Measurements from ENCODE around the gene RAB32. TPM values are rescaled to one million over a fixed set of nuclear protein-coding genes. Genes with fewer than 3 reads are reported as not detected.

Gene RAB32
- total RNA-seq, 1 experiment from 2014 or later: 73.6 TPM

DNA sequence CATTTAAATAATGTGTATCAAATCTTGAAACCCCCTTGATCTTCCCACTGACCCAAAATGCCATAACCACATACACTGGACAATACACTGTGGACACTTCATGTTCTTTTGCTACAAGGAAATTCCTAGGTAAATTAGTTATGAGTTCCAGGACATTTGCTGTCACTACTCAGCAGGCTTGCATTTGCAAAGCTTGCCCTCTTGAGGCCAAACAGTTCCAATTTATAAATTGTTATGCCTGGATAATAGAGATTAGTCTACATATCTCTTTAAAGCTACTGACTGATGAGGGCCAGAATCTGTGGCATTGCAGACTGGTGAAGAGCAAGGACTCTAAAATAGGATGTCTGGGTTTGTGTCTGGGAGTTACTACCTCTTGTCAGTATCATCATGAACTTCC is 17.4 kb upstream of the RAB32 start:
- no TSS peak for BruUV-seq (replicated peaks)
- DNase-seq (ENCODE audit: unreplicated experiment): peak; percentile 6
- no peak overlapping the region for H3K27ac Mint-ChIP-seq (ENCODE audit: low read depth, unreplicated experiment)
- peaks cover 16% of the 10 kb centered on the region for H3K9me3 Mint-ChIP-seq (ENCODE audit: unreplicated experiment)
- ChIA-PET POLR2A (no interaction called here), CTCF (interaction anchor here (0.5 to 2.0 kb wide), 4 partner anchors 480 to 680 kb away, joined by 3 to 10 read pairs (median 3); no protein-coding TSS in a partner anchor)
- no peaks in the 10 kb centered on the region for H3K36me3 Mint-ChIP-seq (ENCODE audit: insufficient read depth, unreplicated experiment)
- TF ChIP-seq, protein P1, sequence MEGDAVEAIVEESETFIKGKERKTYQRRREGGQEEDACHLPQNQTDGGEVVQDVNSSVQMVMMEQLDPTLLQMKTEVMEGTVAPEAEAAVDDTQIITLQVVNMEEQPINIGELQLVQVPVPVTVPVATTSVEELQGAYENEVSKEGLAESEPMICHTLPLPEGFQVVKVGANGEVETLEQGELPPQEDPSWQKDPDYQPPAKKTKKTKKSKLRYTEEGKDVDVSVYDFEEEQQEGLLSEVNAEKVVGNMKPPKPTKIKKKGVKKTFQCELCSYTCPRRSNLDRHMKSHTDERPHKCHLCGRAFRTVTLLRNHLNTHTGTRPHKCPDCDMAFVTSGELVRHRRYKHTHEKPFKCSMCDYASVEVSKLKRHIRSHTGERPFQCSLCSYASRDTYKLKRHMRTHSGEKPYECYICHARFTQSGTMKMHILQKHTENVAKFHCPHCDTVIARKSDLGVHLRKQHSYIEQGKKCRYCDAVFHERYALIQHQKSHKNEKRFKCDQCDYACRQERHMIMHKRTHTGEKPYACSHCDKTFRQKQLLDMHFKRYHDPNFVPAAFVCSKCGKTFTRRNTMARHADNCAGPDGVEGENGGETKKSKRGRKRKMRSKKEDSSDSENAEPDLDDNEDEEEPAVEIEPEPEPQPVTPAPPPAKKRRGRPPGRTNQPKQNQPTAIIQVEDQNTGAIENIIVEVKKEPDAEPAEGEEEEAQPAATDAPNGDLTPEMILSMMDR (IDR thresholded peaks at IDR 0.05; ENCODE audit: unreplicated experiment): peak; percentile 21
- H3K4me3 Mint-ChIP-seq (ENCODE audit: unreplicated experiment): no peak overlapping the region
- intact Hi-C loops (cut with micrococcal nuclease): loop anchor here (1.0 to 5.0 kb wide), 3 partner anchors 176 to 599 kb away; no protein-coding TSS in a partner anchor
- no peaks in the 10 kb centered on the region for H3K27me3 Mint-ChIP-seq (ENCODE audit: insufficient read depth, unreplicated experiment)
- H3K4me1 Mint-ChIP-seq (ENCODE audit: insufficient read depth, unreplicated experiment): no peaks in the 10 kb centered on the region

DNA sequence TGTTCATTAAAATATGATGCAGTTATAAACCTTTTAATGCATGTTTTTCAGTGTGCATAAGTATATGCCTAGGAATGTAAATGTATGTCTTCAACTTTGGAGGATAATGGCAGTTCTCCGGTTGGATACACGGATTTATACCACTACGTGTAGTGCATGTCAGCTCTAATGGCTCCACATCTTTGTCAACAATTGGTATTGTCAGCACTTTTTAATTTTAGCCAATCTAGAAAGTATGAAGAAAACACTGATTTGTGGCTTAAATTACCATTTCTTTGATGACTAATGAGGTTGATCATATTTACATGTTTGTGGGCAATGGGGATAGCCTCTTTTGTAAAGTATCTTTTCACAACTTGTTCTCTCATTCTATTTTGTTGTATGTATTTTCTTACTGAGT is 10.9 kb upstream of the RAB32 start:
- POLR2A ChIA-PET: interaction anchor here (0.7 kb wide), 1 partner anchor 10 kb away, joined by 3 read pairs; no protein-coding TSS in a partner anchor

GRCh38 chr6:146542881-146543210 is 787 bp upstream of the RAB32 start:
- TF ChIP-seq, protein P1 (IDR thresholded peaks at IDR 0.05; ENCODE audit: unreplicated experiment): no peak
- Mint-ChIP-seq H3K9me3 (ENCODE audit: unreplicated experiment) (no peaks in the 10 kb centered on the region), H3K36me3 (ENCODE audit: insufficient read depth, unreplicated experiment) (peaks cover 5% of the 10 kb centered on the region), H3K4me1 (ENCODE audit: insufficient read depth, unreplicated experiment) (peaks cover 13% of the 10 kb centered on the region), H3K27me3 (ENCODE audit: insufficient read depth, unreplicated experiment) (no peaks in the 10 kb centered on the region), H3K4me3 (ENCODE audit: unreplicated experiment) (peak overlapping the region; percentile 94), H3K27ac (ENCODE audit: low read depth, unreplicated experiment) (no peak overlapping the region)
- no TSS peak for BruUV-seq (replicated peaks)
- DNase-seq (ENCODE audit: unreplicated experiment): no peak
- intact Hi-C loops (cut with micrococcal nuclease): loop anchor here (1.0 to 10.0 kb wide), 5 partner anchors 157 to 808 kb away; partner anchors contain the start of genes EPM2A and FBXO30
- ChIA-PET CTCF (interaction anchor here (0.6 to 0.7 kb wide), 2 partner anchors 627 to 704 kb away, joined by 3 read pairs; no protein-coding TSS in a partner anchor), POLR2A (interaction anchor here (0.6 to 1.3 kb wide), 5 partner anchors 10 to 618 kb away, joined by 3 to 4 read pairs (median 3); no protein-coding TSS in a partner anchor)

More for the DNA sequence above, 10.9 kb upstream of the RAB32 start:
- no peak for DNase-seq (ENCODE audit: unreplicated experiment)
- Mint-ChIP-seq H3K27ac (ENCODE audit: low read depth, unreplicated experiment) (no peak overlapping the region), H3K27me3 (ENCODE audit: insufficient read depth, unreplicated experiment) (peaks cover 23% of the 10 kb centered on the region), H3K4me3 (ENCODE audit: unreplicated experiment) (no peak overlapping the region), H3K36me3 (ENCODE audit: insufficient read depth, unreplicated experiment) (no peaks in the 10 kb centered on the region), H3K4me1 (ENCODE audit: insufficient read depth, unreplicated experiment) (no peaks in the 10 kb centered on the region), H3K9me3 (ENCODE audit: unreplicated experiment) (peaks cover 8% of the 10 kb centered on the region)
- TF ChIP-seq, protein P1 (IDR thresholded peaks at IDR 0.05; ENCODE audit: unreplicated experiment): no peak
- no TSS peak for BruUV-seq (replicated peaks)
- intact Hi-C loops (cut with micrococcal nuclease): no loop called here
- CTCF ChIA-PET: no interaction called here

DNA sequence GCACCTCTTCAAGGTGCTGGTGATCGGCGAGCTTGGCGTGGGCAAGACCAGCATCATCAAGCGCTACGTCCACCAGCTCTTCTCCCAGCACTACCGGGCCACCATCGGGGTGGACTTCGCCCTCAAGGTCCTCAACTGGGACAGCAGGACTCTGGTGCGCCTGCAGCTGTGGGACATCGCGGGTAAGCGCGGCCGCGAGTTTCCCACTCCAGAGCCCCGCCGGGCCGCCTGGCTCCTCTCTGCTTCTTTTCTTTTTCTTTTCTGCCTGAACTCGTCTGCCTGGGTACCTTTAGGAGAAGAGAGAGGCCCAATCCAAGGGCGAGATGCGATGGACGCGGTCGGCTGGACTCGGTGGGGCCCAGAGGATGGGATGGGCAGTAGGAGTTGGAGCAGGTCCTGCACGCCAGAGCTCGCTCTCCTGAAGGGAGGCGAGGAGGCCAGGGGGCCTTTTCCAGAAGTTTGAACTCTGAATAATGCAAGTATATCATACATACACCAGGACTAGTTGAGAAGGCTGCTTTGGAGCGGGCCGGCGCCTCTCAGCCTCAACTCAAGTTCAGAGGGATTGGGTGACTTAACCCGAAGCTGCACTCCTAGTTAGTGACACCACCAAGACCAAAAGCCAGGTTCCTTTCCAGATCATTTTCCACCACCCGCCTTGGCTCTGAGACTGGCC is 445 bp downstream of the RAB32 start:
- CTCF ChIA-PET: interaction anchor here (0.6 to 0.9 kb wide), 2 partner anchors 180 to 607 kb away, joined by 3 read pairs; no protein-coding TSS in a partner anchor
- BruUV-seq (replicated peaks): TSS peak; percentile 28
- Mint-ChIP-seq H3K9me3 (ENCODE audit: unreplicated experiment) (no peaks in the 10 kb centered on the region), H3K4me1 (ENCODE audit: insufficient read depth, unreplicated experiment) (peaks cover 17% of the 10 kb centered on the region), H3K27ac (ENCODE audit: low read depth, unreplicated experiment) (peak overlapping the region; percentile 97), H3K27me3 (ENCODE audit: insufficient read depth, unreplicated experiment) (no peaks in the 10 kb centered on the region), H3K36me3 (ENCODE audit: insufficient read depth, unreplicated experiment) (peaks cover 5% of the 10 kb centered on the region), H3K4me3 (ENCODE audit: unreplicated experiment) (peak overlapping the region; percentile 94)
- TF ChIP-seq, protein P1 (IDR thresholded peaks at IDR 0.05; ENCODE audit: unreplicated experiment): no peak
- POLR2A ChIA-PET: interaction anchor here (0.6 to 3.5 kb wide), 8 partner anchors 40 to 702 kb away, joined by 3 to 22 read pairs (median 4); partner anchors contain the start of gene SHPRH
- peak; percentile 51 for DNase-seq (ENCODE audit: unreplicated experiment)
- intact Hi-C loops (cut with micrococcal nuclease): loop anchor here (1.0 to 10.0 kb wide), 5 partner anchors 156 to 809 kb away; partner anchors contain the start of genes EPM2A and FBXO30

Data from MCF 10A (cell line).